ENCODE results near the gene ITIH3.

- no peak for TF ChIP-seq POLR2A (IDR thresholded peaks at IDR 0.05)
- TF ChIP-seq, protein P1, sequence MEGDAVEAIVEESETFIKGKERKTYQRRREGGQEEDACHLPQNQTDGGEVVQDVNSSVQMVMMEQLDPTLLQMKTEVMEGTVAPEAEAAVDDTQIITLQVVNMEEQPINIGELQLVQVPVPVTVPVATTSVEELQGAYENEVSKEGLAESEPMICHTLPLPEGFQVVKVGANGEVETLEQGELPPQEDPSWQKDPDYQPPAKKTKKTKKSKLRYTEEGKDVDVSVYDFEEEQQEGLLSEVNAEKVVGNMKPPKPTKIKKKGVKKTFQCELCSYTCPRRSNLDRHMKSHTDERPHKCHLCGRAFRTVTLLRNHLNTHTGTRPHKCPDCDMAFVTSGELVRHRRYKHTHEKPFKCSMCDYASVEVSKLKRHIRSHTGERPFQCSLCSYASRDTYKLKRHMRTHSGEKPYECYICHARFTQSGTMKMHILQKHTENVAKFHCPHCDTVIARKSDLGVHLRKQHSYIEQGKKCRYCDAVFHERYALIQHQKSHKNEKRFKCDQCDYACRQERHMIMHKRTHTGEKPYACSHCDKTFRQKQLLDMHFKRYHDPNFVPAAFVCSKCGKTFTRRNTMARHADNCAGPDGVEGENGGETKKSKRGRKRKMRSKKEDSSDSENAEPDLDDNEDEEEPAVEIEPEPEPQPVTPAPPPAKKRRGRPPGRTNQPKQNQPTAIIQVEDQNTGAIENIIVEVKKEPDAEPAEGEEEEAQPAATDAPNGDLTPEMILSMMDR (IDR thresholded peaks at IDR 0.05): no peak
These were observed 44.6 kb downstream of the ITIH3 start for GRCh38 chr3:52839268-52839575.

Measured in uterus (tissue), 2 donors.